Amygdala (tissue), 56 donors: ENCODE results near the gene KCNAB1.
A peak's percentile ranks its signal among the peaks of the same experiment; 100 is the strongest.

Experiments used
- DNase-seq, 56 donors: peaks; one replicate each; lab custom pipeline; 2025; lab: John Stamatoyannopoulos, UW

The KCNAB1 gene

DNA sequence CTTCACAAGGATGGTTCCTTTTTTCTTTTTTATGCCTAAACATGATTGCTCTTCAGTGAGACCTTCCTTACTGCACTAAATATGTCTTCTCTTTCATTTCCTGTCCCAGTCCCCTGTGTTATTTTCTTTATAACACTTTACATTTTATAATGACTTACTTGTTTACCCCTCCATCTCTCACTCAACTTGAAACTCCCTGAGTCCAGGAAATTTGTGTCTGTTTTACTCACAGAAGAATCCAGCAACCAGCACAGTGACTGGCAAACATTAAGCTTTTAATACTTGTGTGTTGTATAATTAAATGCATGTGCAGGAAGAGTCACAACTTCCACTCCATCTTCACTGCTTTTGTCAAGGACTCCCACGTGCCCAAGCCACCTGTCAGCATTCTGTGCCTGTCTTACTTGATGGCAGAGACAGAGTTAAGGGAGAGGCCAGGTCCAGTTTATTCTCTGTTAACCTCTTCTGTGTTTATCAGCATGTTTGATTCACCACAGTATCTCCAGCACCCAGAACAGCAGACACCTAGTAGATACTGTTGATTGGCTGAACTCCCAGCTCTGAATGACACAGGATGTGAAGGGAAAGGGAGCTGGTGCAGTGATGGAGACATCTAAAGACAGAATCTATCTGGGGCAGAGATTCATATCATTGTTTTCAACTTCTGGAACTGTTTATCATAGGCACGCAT, 391.8 kb downstream of the KCNAB1 start:
- DNase-seq, result no peak

DNA sequence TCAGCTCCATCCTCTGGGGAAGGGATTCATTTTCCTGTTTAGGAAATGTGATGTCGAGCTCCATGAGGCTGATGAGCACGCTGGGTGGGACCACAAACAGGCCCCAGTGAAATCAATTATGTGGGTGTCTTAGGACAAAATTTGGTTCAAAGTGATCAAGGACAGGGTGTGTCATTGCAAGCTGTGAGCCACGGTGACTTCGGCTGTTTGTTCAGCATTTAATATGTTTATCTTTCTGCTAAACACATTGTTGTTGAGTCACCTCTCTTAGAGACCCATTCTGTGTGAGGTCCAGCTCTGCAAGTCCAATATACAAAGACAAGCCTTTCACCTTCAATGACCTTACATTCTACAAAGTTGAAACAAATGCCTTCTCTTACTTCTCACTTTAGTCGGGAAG, 393.2 kb downstream of the KCNAB1 start:
- no peak for DNase-seq

DNA sequence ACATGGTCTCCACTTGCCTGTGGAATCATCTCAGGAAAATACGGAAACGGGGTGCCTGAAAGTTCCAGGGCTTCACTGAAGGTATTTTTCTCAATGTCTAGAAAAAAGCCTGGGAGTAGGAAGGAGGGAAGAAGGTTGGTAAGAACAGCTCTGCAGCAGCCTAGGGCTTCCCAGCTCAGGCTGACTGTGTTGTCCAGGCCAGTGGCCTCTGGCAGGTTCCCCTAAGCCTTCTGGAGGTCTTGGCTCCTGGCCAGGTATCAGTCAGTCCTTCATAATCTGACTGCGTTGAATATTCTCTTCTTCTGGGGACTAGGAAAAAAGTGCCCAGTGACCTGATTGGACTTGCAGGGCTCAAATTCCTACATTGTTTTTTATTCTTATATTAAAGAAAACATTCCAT, 395.9 kb downstream of the KCNAB1 start:
- peak in 2 of 56 donors; percentile 3 to 48 for DNase-seq

DNA sequence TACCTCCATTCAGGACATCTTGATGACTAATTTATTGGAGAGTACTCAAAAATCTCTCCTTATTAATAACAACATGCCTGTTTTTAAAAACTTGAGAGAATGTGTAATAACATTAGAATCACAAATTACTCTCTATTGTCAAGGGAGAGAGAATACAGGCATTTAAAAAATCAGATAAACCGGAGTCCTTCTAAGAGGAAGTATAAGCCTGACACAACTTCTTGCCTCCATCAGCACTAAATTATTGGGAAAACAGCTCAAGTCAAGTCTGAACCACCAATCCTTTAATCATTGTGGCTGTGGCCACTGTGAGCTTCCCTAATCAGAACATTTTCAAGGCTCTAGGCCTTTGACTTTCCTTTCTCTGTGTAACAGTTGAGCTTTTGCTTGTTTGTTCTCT, 396.6 kb downstream of the KCNAB1 start:
- DNase-seq, result no peak

DNA sequence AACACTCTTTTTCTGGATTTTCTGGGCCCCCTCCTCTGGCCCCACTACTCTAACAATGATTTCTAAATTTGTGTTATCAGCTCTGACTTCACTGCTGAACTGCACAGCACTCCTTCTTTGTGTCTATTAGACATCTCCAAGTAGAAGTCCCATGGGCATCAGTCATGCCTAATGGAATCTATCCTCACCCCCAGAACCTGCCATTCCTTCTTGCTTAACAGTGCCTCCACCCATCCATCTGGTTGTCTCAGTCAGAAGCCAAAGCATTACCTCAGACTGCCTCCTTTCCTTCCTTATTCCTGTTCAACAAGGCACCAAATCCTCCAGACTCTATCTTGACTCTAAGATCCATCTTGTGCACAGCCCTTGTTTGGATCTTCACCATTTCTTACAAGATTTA, 398.3 kb downstream of the KCNAB1 start:
- no peak for DNase-seq

DNA sequence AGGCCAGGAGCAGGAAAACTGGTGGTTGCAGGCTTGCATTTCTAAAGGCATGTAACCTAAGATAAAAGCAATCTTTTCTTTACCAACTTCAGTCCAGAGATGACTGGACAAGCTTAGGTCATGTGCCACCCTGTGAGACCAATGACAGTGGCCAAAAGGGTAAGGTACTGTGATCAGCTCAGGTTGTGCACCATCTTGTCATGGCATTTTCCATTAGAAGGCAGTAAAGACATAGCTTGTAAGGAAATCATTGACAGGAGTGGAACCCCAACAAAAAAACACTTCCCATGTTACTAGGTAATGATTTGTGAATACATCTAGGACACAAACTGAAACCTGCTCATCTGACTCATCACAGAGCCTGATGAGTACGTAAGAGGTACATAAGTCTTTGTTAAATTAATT, 399.4 kb downstream of the KCNAB1 start:
- no peak for DNase-seq

DNA sequence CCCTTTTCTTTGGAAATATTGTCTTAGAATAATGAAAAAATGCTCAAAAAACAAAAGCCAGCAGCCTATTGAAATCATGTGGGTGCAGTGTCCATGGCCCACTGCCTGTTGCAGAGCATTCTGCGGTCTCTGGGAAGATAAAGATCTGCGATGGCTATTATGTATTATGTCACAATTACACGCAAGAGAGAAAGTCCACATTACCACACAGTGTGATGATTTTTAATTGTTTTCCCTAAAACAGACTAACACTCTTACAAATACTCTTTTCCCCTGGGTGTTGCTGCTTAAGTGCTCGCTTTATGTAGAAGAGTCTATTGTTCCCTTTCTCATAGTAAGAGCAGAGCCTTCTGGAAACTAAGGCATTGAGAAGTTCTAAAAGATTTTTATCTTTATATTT, 402.3 kb downstream of the KCNAB1 start:
- DNase-seq, result no peak

DNA sequence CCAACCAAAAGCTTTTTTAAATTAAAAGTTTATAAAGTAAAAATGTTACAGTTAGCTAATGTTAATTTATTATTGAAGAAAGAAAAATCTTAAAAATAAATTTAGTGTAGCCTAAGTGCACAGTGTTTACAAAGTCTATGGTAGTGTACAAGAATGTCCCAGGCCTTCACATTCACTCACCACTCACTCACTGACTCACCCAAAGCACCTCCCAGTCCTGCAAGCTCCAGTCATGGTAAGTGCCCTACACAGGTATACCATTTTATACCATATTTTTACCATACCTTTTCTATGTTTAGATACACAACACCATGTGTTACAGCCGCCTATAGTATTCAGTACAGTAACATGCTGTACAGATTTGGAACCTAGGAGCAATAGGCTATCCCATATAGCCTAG, 405.4 kb downstream of the KCNAB1 start:
- DNase-seq, result no peak

DNA sequence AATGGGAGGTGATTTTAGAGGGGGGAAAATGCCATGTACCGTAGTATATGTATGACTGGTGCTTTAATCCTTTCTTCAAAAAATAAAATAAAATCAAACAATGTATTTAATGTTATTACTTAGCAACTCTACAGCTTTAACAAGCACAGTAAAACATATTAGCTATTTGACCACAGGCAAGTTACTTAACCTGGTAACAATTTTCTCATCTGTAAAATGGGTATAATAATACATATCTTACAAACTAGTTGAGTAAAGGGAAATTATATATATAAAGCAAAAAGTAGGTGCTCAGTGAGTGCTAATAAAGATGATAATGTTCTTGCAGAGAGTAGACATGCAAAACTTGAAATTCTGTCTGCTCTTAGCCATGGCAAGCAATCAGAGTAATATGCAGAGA, 406.7 kb downstream of the KCNAB1 start:
- DNase-seq, result no peak

DNA sequence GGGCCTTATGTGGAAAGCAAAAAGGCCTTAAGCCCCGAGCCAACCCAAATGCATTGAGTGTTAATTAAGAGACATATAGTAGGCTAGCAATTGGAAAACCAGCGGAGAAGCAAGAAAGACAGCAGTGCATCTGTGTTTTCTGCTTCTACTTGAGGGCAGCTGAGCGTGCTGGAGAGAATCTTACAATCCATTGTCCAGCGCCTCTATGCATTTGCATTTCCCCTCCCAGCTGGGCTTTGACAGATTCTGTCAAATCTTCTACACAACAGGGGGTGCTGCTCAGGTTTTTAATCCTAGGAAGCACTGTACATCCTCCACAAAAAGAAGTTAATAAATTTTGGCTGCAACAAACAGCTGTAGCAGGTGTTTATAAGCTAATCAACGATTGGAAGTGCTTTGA, 410.6 kb downstream of the KCNAB1 start:
- DNase-seq, result peak in 1 of 56 donors; percentile 27

DNA sequence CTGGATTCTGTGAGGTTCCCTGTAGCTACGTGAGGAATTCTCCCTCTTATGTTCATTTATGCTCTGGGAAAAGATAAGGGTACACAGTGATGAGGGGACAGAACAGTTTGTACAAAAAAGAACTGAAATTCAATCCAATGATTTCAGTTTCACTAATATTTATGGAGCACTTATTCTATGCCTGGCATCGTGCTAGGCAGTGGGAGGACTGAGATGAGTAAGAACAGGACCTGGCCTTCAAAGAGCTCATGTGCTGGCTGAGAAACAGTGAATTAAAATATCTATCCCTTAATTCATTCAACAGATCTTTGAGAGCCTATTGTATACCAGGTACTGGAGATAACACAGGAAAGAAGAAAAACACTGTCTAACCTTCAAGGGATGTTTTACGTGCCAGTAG, 412.4 kb downstream of the KCNAB1 start:
- no peak for DNase-seq

DNA sequence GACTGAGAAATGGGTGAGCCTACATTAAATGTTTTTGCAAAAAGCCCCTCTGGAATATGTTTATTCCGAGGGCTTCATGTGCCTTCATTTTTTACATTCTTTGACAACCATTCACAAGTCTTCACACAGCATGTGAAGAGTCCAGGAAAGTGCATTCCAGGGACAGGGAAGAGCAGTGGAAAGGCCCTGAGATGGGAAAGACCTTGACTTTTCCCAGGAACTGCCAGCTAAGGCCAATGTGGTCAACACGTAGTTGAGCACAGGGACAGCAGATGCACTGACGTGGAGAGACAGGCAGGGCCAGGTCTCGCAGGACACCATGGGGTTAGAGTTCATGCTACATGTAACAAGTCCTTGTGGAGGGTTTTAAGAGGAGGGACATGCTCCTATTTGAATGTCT, 412.8 kb downstream of the KCNAB1 start:
- no peak for DNase-seq

DNA sequence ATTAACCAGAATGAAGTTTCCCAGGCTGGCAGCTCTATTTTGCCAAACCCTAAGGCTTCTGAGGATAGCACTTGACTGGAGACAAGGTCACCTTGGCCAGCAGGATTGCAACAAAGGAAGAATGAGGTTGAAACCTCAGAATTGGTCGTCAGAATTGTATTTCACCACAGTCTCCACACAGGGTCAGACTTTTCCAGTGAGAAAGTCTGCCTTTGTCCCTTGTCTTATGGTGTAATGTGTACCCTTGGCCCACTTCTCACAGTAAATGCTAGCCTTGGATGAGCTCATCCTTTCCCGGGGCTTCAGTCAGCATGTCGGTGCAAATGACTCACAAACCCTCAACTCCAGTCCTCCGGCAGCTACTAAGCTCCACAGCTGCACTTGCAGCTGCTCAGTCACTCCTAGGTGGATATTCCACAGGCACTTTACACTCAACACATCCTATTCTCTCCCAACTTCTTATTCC, 414.8 kb downstream of the KCNAB1 start:
- DNase-seq, result peak in 39 of 56 donors; percentile 1 to 81 (median 40)

DNA sequence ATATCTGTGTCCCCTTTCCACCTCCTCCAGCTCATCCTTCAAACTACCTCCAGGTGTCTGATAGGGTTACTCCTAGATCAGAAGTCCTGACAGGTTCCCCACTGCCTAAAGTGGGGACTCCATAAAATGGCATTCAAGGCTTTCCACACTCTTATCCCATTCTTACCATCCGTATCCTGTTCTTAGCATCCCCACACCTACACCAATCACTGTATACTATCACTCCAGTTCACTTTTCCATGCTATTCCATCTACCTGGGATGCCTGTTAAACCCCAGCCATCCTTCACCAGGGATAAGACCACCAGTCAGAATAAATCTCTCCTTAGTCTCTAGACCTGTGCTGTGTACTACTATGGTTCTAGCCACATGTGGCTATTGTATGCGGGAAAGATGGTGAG, 415.4 kb downstream of the KCNAB1 start:
- DNase-seq, result no peak

DNA sequence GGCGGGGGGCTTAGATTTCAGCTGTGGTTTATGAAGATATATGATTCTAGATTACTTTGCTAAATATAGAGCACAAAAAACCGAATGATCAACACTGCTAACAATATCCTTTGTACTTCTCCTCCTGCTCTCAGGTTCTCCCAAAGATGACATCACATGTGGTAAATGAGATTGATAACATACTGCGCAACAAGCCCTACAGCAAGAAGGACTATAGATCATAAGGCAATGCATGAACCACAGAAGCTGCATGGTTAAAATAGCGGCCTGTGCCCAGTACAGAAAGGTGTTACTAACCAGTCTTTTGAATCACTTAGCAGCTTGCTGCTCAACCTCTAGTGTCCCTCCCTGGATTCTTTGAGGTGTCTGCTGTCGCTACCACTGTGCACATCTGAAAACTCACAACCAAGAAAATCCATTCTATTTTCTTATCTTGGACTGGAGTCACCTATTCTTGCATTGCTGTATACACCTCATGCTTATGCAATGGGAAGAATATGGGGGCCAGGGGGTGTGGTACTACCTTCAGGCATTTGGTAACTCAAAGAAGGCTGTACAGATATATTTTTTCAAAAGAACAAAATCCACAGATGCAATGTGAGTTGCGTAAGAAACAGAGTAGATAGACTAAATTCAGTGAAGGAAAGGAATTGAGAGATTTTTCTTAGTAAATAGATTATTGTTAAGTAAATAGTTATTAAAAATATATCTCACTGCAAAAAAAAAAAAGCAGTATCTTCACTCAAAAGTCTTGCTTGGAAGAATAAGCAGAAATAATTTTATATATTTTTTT, 416.3 kb downstream of the KCNAB1 start:
- no peak for DNase-seq

DNA sequence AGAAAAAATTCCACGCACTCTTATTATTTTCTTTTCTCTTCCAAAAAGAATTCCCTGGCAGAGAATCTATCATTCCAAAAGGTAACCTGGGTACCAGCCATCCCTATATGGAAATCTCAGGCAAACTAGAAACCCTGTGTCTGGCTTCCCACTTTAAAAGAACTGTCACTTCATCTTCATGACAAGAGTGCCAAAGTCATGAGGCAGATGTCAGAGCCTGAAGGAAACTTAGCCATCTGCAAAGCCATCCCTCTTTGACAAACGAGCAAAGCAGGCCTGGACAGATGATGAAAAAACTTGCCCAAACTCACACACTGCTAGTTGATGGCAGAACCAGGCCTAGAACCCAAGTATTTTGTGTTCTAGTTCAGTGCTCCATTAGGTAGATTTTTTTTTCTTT, 418.7 kb downstream of the KCNAB1 start:
- DNase-seq, result no peak

DNA sequence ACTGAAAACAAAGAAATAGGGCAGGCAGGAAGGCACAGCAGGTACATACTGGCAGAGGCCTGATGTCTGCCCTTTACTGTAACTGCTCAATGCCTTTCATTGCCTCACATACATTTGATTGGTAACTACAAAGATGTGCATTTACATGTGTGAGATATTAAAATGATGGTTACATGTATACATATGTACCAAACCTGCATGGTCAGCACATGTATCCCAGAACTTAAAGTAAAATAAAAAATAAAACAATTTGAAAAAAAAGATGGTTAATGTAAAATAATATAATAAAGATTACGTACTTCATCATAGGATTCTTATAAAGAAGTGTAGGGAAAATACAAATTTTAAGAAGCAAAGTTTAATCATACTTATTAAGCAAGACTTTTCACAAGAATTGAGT, 419.4 kb downstream of the KCNAB1 start:
- no peak for DNase-seq

DNA sequence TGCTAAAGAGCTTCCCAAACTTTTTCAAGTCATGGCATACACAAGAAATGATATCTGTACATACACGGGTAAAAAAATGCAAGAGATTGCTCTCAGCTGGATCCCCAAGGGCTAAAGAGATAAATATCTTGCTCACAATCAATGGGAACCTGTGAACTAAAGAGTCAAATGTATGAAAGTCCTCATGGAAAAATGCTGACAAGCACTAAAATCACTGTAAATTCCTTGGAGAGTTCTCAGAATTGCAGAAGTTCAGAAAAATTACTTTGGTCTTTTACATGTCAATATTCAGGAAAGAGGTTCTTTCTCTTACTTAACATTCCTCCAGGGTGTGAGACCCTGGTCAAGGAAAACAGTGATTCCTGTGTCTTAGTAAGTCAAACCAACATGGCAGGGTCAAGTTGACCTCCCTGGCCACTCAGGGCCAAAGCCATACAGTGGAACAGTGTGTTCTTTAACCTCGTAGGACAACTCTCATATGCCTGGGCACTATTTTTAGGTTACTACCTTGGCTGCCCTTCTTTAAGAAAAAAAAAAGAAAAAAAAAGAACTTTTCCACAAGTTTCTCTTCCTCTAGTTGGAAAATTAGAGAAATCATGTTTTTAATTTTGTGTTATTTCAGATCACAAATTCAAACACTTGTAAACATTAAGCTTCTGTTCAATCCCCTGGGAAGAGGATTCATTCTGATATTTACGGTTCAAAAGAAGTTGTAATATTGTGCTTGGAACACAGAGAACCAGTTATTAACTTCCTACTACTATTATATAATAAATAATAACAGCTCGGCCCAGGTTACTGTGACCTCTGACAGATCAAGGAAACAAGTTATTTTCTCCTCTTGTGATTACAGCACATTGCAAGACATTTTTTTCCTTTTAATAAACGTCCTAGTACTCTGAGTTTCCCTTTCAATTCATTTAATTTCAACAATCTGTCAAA, 422.0 kb downstream of the KCNAB1 start:
- DNase-seq, result no peak

DNA sequence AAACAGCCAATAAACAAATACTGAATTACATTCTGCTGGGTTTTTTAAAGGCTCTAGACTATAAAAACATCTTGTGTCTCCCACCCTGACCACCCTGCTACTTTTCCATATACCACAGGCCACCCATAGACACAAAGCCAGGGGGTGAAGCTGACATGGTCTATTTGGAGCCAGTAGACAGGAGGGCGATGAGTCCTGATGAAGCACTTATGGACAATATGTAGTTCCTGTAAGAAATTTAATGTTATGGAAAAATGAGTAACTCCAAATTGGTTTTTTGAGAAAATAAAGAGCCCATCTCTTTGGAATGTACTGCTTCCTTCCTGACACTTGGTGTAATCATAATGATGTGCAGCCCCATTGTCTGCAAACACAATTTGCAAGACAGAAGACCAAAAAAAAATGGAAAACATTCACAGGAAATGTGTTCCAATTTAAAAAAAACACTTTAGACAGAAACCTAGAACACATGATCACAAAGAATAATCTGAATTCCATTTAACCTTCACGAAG, 422.7 kb downstream of the KCNAB1 start:
- no peak for DNase-seq

DNA sequence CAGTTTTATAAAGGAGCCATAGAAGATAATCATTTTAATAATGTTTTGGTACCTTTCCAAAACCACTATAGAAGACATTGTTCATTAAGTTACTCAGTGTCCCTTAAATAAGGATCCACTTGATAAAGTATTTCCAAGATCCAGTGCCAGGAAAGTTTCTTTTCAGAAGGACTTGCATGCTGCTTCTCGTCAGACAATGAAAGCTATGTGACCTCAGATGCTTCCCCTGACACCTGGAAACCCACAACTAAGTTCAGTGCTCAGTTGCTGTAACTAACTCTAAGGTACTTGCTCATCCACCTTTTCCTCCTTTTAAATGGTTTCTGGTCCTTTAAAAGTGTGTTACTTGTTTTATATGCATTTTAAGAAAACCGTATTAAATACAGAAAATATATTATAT, 427.3 kb downstream of the KCNAB1 start:
- no peak for DNase-seq
